K562 (cell line): ENCODE measurements around the gene LRFN2.

Experiments
- BHLHE40 ChIP-seq: IDR thresholded peaks from 2 replicates; pipeline ENCODE4 v1.6.1; 2011; ENCODE audit warnings: low read length, improper control_type of control experiment
- CHD7 ChIP-seq: fragments of 200-600 bp; sonication (generic); IDR thresholded peaks from one replicate; pipeline ENCODE4 v1.6.1; 2012; ENCODE audit warnings: mild to moderate bottlenecking, low read depth, low read length, inconsistent platforms
- TF ChIP-seq, protein P1 (sequence below), 3 experiments: IDR thresholded peaks in 2 of 3; conservative IDR thresholded peaks in 1 of 3; 2 replicates each; pipeline ENCODE4 v1.5.1; 2011 to 2012; ENCODE audit warnings: low read length in 3 of 3, mild to moderate bottlenecking in 3 of 3, control low read depth in 2 of 3, improper control_type of control experiment in 1 of 3, inconsistent platforms in 1 of 3, low read depth in 1 of 3, mixed read lengths in 1 of 3, moderate library complexity in 1 of 3; ENCODE audit not compliant: insufficient read depth in 2 of 3

GRCh38 chr6:40397287-40398033 lies 189.7 kb downstream of the LRFN2 start:
- no peak for TF ChIP-seq BHLHE40
- no peak for TF ChIP-seq CHD7
- TF ChIP-seq, protein P1, sequence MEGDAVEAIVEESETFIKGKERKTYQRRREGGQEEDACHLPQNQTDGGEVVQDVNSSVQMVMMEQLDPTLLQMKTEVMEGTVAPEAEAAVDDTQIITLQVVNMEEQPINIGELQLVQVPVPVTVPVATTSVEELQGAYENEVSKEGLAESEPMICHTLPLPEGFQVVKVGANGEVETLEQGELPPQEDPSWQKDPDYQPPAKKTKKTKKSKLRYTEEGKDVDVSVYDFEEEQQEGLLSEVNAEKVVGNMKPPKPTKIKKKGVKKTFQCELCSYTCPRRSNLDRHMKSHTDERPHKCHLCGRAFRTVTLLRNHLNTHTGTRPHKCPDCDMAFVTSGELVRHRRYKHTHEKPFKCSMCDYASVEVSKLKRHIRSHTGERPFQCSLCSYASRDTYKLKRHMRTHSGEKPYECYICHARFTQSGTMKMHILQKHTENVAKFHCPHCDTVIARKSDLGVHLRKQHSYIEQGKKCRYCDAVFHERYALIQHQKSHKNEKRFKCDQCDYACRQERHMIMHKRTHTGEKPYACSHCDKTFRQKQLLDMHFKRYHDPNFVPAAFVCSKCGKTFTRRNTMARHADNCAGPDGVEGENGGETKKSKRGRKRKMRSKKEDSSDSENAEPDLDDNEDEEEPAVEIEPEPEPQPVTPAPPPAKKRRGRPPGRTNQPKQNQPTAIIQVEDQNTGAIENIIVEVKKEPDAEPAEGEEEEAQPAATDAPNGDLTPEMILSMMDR (IDR thresholded peaks at IDR 0.05 in 2 of 3, conservative IDR thresholded peaks at IDR 0.05 in 1 of 3; ENCODE audit: insufficient read depth in 2 of 3, low read depth in 1 of 3, low read length in 3 of 3), result no peak
